Activated naive CD4-positive, alpha-beta T cell treated with anti-CD3 and anti-CD28 coated beads, Interleukin-2, amount 50 U/mL, for 24 hours (primary cell): Measurements from ENCODE around the gene PXN.
"Not testable (repeated sequence)": the region's sequence is repeated elsewhere in the genome, so short reads cannot be mapped to it uniquely, and the experiment has no call there.

Experiments used
- H3K27ac Mint-ChIP-seq: one replicate; pipeline ENCODE4 v1.8.0; 2021; ENCODE audit warnings: mild to moderate bottlenecking, mixed read lengths
- H3K27me3 Mint-ChIP-seq: one replicate; pipeline ENCODE4 v1.8.0; 2021; ENCODE audit warnings: mixed read lengths
- H3K36me3 Mint-ChIP-seq: one replicate; pipeline ENCODE4 v1.8.0; 2021; ENCODE audit warnings: mixed read lengths
- H3K4me1 Mint-ChIP-seq: one replicate; pipeline ENCODE4 v1.8.0; 2021; ENCODE audit warnings: mixed read lengths
- H3K4me3 Mint-ChIP-seq: one replicate; pipeline ENCODE4 v1.8.0; 2021; ENCODE audit warnings: mild to moderate bottlenecking, mixed read lengths
- H3K9me3 Mint-ChIP-seq: one replicate; pipeline ENCODE4 v1.8.0; 2021; ENCODE audit warnings: mixed read lengths

Gene PXN

GRCh38 chr12:120213758-120214157, 51.8 kb downstream of the PXN start:
- Mint-ChIP-seq H3K4me1 (no peaks in the 10 kb centered on the region), H3K9me3 (no peaks in the 10 kb centered on the region), H3K36me3 (peaks cover 1% of the 10 kb centered on the region), H3K27ac (no peak overlapping the region), H3K4me3 (no peak overlapping the region), H3K27me3 (no peaks in the 10 kb centered on the region)

- not testable (repeated sequence) for H3K36me3 Mint-ChIP-seq, H3K9me3 Mint-ChIP-seq, H3K4me1 Mint-ChIP-seq, H3K27ac Mint-ChIP-seq, H3K4me3 Mint-ChIP-seq, H3K27me3 Mint-ChIP-seq
These were observed 52.3 kb downstream of the PXN start for GRCh38 chr12:120213182-120213581.

- Mint-ChIP-seq H3K27me3 (no peaks in the 10 kb centered on the region), H3K36me3 (peaks cover 1% of the 10 kb centered on the region), H3K4me1 (no peaks in the 10 kb centered on the region), H3K9me3 (no peaks in the 10 kb centered on the region), H3K4me3 (no peak overlapping the region), H3K27ac (no peak overlapping the region)
These were observed 53.2 kb downstream of the PXN start for GRCh38 chr12:120212301-120212700.

- Mint-ChIP-seq H3K4me1 (no peaks in the 10 kb centered on the region), H3K27ac (no peak overlapping the region), H3K36me3 (peaks cover 1% of the 10 kb centered on the region), H3K4me3 (no peak overlapping the region), H3K27me3 (no peaks in the 10 kb centered on the region), H3K9me3 (no peaks in the 10 kb centered on the region)
These were observed 53.6 kb downstream of the PXN start for GRCh38 chr12:120211904-120212283.

GRCh38 chr12:120211243-120211903, 54.2 kb downstream of the PXN start:
- Mint-ChIP-seq H3K4me1 (no peaks in the 10 kb centered on the region), H3K27me3 (no peaks in the 10 kb centered on the region), H3K27ac (no peak overlapping the region), H3K36me3 (peaks cover 1% of the 10 kb centered on the region), H3K4me3 (no peak overlapping the region), H3K9me3 (no peaks in the 10 kb centered on the region)

GRCh38 chr12:120209851-120210250, 55.7 kb downstream of the PXN start:
- Mint-ChIP-seq H3K36me3 (no peaks in the 10 kb centered on the region), H3K9me3 (no peaks in the 10 kb centered on the region), H3K4me3 (no peak overlapping the region), H3K4me1 (no peaks in the 10 kb centered on the region), H3K27ac (no peak overlapping the region), H3K27me3 (no peaks in the 10 kb centered on the region)

- H3K27me3 Mint-ChIP-seq, result no peaks in the 10 kb centered on the region
- H3K4me3 Mint-ChIP-seq, result no peak overlapping the region
- H3K36me3 Mint-ChIP-seq, result no peaks in the 10 kb centered on the region
- H3K27ac Mint-ChIP-seq, result no peak overlapping the region
- H3K9me3 Mint-ChIP-seq, result no peaks in the 10 kb centered on the region
- H3K4me1 Mint-ChIP-seq, result peaks cover 4% of the 10 kb centered on the region
These were observed 58.3 kb downstream of the PXN start for GRCh38 chr12:120207227-120207626.

- not testable (repeated sequence) for H3K27ac Mint-ChIP-seq, H3K27me3 Mint-ChIP-seq, H3K36me3 Mint-ChIP-seq, H3K9me3 Mint-ChIP-seq, H3K4me1 Mint-ChIP-seq, H3K4me3 Mint-ChIP-seq
These were observed 58.7 kb downstream of the PXN start for GRCh38 chr12:120206781-120207180.

- Mint-ChIP-seq H3K27me3 (no peaks in the 10 kb centered on the region), H3K4me3 (no peak overlapping the region), H3K4me1 (peaks cover 7% of the 10 kb centered on the region), H3K36me3 (no peaks in the 10 kb centered on the region), H3K27ac (peak overlapping the region; percentile 43), H3K9me3 (no peaks in the 10 kb centered on the region)
These were observed 59.3 kb downstream of the PXN start for GRCh38 chr12:120206228-120206627.

GRCh38 chr12:120204171-120204570, 61.4 kb downstream of the PXN start:
- H3K4me3 Mint-ChIP-seq, result no peak overlapping the region
- no peak overlapping the region for H3K27ac Mint-ChIP-seq
- peaks cover 10% of the 10 kb centered on the region for H3K4me1 Mint-ChIP-seq
- no peaks in the 10 kb centered on the region for H3K9me3 Mint-ChIP-seq
- H3K27me3 Mint-ChIP-seq, result no peaks in the 10 kb centered on the region
- H3K36me3 Mint-ChIP-seq, result peaks cover 17% of the 10 kb centered on the region

- Mint-ChIP-seq H3K27ac (peak overlapping the region; percentile 99), H3K36me3 (peaks cover 36% of the 10 kb centered on the region), H3K4me3 (peak overlapping the region; percentile 98), H3K27me3 (no peaks in the 10 kb centered on the region), H3K9me3 (no peaks in the 10 kb centered on the region), H3K4me1 (peaks cover 38% of the 10 kb centered on the region)
These were observed 65.1 kb downstream of the PXN start for GRCh38 chr12:120200364-120200800.

- no peaks in the 10 kb centered on the region for H3K27me3 Mint-ChIP-seq
These were observed 65.8 kb downstream of the PXN start for GRCh38 chr12:120199595-120200306.

GRCh38 chr12:120199025-120199424, 66.5 kb downstream of the PXN start:
- H3K36me3 Mint-ChIP-seq, result peaks cover 39% of the 10 kb centered on the region
- no peaks in the 10 kb centered on the region for H3K9me3 Mint-ChIP-seq
- H3K4me1 Mint-ChIP-seq, result peaks cover 43% of the 10 kb centered on the region
- peak overlapping the region; percentile 99 for H3K27ac Mint-ChIP-seq
- no peaks in the 10 kb centered on the region for H3K27me3 Mint-ChIP-seq
- H3K4me3 Mint-ChIP-seq, result peak overlapping the region; percentile 98

More at GRCh38 chr12:120199595-120200306, 65.8 kb downstream of the PXN start:
- H3K4me1 Mint-ChIP-seq, result peaks cover 42% of the 10 kb centered on the region
- peak overlapping the region; percentile 98 for H3K4me3 Mint-ChIP-seq
- no peaks in the 10 kb centered on the region for H3K9me3 Mint-ChIP-seq
- peak overlapping the region; percentile 99 for H3K27ac Mint-ChIP-seq
- H3K36me3 Mint-ChIP-seq, result peaks cover 39% of the 10 kb centered on the region

GRCh38 chr12:120197542-120197887, 68.0 kb downstream of the PXN start:
- peak overlapping the region; percentile 65 for H3K27ac Mint-ChIP-seq
- H3K9me3 Mint-ChIP-seq, result no peaks in the 10 kb centered on the region
- H3K36me3 Mint-ChIP-seq, result peaks cover 41% of the 10 kb centered on the region
- H3K27me3 Mint-ChIP-seq, result no peaks in the 10 kb centered on the region
- peak overlapping the region; percentile 98 for H3K4me3 Mint-ChIP-seq
- peaks cover 48% of the 10 kb centered on the region for H3K4me1 Mint-ChIP-seq

GRCh38 chr12:120196817-120197541, 68.6 kb downstream of the PXN start:
- H3K27me3 Mint-ChIP-seq, H3K9me3 Mint-ChIP-seq: not testable (repeated sequence)
- Mint-ChIP-seq H3K36me3 (peaks cover 44% of the 10 kb centered on the region), H3K4me1 (peaks cover 45% of the 10 kb centered on the region), H3K27ac (peak overlapping the region; percentile 84), H3K4me3 (peak overlapping the region; percentile 98)

GRCh38 chr12:120196363-120196762, 69.2 kb downstream of the PXN start:
- peaks cover 50% of the 10 kb centered on the region for H3K4me1 Mint-ChIP-seq
- H3K4me3 Mint-ChIP-seq, result peak overlapping the region; percentile 98
- peaks cover 48% of the 10 kb centered on the region for H3K36me3 Mint-ChIP-seq
- H3K9me3 Mint-ChIP-seq, result no peaks in the 10 kb centered on the region
- peak overlapping the region; percentile 72 for H3K27ac Mint-ChIP-seq
- H3K27me3 Mint-ChIP-seq, result no peaks in the 10 kb centered on the region
